ENCODE measurements around the gene RAB1B.
"Not testable (repeated sequence)": the region's sequence is repeated elsewhere in the genome, so short reads cannot be mapped to it uniquely, and the experiment has no call there.

Gene RAB1B

DNA sequence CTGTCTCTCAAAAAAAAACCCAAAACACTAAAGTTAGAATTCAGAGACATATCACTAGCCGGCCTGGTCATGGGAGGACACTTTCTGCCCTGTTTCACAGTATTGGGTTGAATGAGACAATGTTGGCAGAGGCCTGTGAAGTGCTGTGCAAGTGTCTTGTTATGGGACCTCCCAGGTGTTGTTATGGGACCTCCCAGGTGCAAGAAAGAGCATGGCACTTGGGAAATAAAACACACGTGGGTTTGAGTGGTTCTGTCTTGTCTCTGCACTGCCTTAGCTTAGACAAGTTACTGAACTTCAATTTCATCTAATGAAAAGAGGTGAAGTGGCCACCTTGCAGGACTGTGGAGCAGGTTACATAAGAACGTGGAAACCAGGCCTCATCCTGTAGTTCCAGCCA, 28.9 kb upstream of the RAB1B start:
- in situ Hi-C loops (cut with MboI; ENCODE audit: low sequenced_read_pairs): no loop called here

DNA sequence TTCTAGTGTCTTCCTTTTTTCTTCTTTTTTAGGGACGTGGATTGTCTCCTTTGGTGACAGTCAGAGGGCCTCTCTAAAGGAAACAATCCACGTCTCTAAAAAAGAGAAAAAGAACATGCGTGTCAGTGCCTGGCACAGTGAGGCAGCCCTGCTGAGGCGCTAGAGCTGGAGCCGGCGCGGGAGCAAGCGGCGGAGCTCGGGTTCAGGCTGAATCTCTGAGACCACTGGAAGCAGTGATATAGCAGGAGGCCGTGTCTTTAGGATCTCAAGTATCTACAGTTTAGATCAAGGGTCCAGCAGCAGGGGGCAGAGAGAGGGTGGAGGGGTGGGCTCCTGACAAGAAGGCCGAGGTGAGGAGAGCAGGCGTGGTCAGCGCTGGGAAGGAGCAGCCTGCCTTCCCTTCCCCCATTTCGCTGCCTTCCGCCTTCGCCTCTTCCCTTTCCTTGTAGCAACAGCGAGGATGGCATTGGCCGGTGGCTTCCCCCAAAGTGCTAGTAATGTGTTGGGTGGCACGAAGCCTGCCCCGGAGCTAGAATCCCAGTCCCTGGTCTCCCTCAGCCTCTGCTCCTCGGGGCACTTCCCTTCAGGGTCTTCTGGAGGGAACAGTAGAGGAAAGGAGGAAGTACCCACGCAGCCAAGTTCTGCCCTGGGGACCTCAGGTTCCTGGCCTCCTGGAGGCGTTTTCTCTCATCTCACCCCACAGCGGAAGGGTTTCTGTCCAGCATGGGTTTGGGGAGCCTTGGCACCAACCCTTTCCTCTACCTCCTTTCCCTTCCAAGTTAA, 28.2 kb upstream of the RAB1B start:
- in situ Hi-C loops (cut with MboI; ENCODE audit: low sequenced_read_pairs): no loop called here

DNA sequence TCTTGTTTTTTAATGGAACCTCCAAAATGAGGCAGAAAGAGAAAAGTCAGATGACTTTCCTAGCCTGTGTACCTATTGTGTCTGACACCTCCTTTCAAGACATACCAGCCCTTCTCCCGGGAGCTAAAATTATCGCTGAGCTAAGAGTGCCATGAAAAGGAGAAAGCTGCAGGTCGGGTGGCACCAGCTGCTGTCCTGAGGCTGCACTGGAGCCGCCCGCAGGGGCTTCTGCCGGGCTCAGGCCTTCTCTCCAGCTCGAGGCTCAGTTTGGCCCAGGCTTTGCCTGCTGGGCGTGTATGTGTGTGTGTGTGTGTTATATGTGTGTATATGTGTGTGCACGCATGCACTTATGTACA, 27.7 kb upstream of the RAB1B start:
- in situ Hi-C loops (cut with MboI; ENCODE audit: low sequenced_read_pairs): no loop called here

DNA sequence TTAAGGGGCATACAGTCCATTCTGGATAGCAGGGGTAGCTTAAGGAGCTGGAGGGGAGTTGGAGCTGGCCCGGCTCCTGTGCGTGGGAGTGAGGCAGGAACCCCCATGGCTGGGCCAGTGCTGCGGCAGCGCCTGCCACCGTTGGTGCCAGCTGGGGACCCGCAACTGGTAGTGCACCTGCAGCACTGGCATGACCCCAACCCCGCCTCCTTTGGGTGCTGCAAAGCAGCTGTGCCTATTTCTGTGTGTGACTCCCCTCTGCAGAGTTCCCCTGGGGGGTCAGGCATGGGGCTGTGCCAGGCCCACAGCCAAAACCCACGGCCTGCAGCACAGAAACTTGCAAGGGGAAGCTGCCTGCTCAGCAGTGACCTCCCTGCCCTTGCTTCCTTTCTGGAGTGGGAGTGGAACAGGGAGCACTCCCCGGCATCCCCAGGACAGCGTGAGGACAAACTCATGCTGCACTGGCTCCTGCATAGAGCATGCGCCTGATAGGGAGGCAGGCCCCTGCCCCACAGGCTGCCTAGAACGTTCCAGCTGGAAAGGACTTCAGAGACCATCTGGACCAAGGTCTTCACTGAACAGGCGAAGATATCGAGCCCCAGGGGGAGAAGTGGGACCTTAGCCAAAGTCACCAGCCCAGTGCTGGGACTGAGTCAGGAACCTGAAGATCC, 26.2 kb upstream of the RAB1B start:
- in situ Hi-C loops (cut with MboI; ENCODE audit: low sequenced_read_pairs): no loop called here

DNA sequence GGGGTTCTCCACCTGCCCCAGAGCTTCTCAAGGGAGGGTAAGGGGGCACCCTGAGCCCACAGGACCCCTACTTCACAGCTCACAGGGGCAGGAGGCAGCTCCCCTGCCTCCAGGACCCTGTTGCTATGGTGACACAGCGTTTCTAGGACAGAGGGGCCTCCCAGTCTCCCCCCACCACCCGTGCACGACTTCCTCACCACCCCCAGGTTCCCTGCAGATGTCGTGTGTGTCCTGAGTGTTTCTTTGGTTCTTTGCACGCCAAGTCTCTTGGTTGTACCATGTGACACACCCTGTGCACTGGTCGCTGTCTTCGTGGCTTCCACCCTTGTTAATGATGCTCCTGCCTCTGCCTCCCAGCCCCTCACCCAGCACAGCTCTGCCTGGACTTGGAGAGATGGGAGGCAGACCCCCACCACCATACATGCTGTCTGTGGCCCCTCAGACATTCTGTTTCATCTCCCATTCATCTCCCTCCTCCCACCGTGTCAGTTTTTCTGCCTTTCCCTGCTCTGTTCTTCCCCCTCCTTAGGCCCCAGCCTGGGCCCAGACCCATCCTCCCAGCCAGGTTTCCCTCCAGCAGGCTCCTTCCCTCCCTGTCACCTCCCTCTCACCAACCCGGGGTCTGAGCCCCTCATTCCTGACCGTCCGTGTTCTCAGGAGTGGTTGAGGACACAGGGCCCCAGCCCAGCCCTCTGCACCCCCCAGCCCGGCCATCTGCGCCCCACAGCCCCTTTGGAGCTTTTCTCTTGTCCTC, 24.5 kb upstream of the RAB1B start:
- in situ Hi-C loops (cut with MboI; ENCODE audit: low sequenced_read_pairs): no loop called here

DNA sequence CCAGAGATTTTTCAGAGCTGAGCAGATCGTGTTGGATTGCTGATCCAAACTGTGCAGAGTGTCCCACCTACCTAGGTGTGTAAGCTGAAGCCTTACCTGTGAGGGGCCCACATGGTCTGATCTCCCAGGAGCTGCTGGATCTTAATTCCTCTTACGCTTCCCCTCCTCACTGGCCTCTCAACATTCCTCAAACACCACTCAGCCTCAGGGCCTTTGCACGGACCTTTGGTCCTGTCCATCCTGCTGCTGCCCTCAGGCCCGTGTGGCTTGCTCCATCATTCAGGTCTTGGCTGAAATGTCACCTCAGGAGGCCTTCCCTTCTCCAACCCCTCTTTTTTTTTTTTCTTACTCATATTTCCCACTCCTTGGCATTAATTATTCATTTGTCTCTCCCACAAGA, 21.1 kb upstream of the RAB1B start:
- in situ Hi-C loops (cut with MboI; ENCODE audit: low sequenced_read_pairs): no loop called here

DNA sequence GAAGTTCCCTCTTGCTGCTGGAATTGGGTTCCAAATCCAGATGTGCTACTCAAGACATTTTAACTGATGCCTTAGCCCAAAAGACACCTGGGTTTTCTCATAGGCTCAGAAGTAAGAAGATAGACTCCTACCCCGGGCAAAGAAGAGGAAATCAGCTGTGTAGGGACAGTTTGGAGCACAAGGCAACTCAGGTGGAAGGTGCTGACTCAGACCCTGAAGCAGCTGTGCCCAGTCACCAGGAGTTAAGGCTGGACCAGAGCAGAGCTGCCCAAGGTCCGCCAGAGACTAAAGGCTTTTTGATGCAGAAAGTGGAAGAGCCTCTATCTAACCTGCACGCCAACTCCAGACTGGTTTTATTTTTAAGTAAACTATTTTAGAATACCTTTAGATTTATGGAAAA, 20.6 kb upstream of the RAB1B start:
- in situ Hi-C loops (cut with MboI; ENCODE audit: low sequenced_read_pairs): no loop called here

DNA sequence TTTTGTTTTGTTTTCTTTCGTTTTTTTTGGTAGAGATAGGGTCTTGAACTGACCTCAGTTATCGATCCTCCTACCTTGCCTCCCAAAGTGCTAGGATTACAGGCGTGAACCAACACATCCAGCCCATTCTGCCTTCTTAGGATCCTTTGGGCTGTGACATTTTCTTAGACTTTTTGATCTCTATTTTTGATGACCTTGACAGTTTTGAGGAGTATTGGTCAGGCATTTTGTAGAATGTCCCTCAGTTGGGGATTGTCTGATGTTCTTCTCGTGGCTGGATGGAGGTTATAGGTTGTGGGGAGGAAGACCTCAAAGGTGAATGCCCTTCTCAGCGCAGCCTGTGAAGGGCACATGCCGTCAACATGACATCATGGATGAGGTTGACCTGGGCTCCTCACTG, 19.5 kb upstream of the RAB1B start:
- in situ Hi-C loops (cut with MboI; ENCODE audit: low sequenced_read_pairs): no loop called here

DNA sequence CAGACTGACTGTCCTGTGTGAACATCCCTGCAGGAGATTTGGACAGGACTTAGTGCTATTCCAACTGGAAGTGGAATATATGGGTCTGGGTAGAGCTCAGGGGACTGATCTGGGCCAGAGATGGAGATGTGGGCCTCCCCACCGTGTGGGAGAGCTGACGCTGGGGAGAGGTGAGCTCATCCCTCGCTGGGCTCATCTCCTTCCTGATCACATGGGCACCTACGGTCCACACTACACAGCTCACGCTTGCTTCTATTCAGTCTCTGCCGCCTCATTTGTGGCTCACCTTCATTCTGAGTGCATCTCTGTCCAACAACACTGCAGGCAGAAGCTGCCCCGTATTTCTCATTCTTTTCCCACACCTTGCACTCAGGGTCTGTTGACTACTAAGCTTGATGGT, 16.6 kb upstream of the RAB1B start:
- in situ Hi-C loops (cut with MboI; ENCODE audit: low sequenced_read_pairs): no loop called here

DNA sequence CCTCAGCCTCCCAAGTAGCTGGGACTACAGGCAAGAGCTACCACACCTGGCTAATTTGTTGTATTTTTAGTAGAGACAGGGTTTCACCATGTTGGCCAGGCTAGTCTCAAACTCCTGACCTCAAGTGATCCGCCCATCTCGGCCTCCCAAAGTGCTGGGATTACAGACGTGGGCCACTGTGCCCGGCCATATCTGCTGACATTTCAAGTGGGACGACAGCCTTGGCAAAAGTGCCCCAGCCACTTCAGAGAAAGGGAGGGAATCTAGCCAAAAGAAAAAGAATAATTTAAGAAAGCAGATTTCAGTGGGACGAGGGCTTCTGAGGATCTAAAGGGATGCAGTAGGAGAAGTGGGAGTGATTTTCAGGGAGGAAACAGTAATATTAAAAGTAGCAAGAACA, 15.4 kb upstream of the RAB1B start:
- in situ Hi-C loops (cut with MboI; ENCODE audit: low sequenced_read_pairs): not testable (repeated sequence)

DNA sequence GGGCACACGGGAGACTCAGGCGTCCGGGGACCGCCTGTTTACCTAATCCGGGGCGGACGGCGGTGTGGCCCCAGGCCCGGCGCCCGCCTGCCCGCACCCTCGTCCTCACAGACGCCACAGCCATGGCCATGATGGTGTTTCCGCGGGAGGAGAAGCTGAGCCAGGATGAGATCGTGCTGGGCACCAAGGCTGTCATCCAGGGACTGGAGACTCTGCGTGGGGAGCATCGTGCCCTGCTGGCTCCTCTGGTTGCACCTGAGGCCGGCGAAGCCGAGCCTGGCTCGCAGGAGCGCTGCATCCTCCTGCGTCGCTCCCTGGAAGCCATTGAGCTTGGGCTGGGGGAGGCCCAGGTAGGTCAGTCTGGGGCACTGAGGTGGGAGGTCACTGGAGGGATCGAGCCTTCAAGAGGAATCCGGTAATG, 10.0 kb upstream of the RAB1B start:
- in situ Hi-C loops (cut with MboI; ENCODE audit: low sequenced_read_pairs): no loop called here

DNA sequence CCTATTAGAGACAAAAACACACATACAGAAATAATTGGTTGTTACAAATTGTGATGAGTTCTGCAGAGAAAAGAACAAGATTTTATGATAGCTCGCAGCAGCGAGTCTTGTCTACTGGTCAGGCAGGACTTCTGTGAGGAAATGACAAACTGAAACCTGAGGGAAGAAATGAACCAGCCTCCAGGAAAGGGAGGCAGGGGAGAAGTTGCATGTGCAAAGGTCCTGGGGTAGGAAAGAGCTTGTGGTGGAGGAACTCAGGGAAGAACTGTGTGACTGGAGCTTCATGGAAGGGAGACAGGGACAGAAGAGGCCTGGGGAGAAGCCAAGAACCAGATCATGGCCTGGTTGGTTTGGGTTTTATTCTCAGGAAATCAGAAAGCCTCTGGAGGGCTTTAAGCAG, 9.2 kb upstream of the RAB1B start:
- in situ Hi-C loops (cut with MboI; ENCODE audit: low sequenced_read_pairs): no loop called here

DNA sequence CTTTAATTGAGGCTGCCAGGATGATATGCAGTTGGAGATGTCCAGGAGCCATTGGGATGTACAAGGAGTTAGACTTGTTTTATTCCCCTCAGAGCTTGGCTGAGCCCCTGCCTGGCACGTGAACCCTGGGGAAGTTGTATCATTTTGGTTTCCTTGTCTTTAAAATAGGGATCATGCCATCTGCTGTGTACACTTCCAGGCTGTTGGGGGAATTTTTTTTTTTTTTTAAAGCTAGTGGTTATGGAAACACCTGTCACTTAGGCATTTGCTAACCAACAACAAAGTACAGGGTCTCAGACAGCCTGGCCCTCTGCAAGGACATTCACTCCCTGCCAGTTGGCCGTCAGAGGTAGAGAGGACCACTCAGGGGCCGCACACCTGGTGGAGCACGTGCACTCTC, 8.5 kb upstream of the RAB1B start:
- in situ Hi-C loops (cut with MboI; ENCODE audit: low sequenced_read_pairs): no loop called here

DNA sequence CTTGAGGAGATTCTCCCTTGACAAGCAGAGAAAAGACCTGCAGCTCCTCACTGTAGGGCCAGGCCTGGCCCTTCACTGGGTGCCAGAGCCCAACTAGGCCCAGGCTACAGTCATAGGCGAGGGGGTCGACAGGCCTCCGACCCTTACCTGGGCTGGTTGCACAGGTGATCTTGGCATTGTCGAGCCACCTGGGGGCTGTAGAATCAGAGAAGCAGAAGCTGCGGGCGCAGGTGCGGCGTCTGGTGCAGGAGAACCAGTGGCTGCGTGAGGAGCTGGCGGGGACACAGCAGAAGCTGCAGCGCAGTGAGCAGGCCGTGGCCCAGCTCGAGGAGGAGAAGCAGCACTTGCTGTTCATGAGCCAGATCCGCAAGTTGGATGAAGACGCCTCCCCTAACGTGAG, 6.9 kb upstream of the RAB1B start:
- in situ Hi-C loops (cut with MboI; ENCODE audit: low sequenced_read_pairs): no loop called here

DNA sequence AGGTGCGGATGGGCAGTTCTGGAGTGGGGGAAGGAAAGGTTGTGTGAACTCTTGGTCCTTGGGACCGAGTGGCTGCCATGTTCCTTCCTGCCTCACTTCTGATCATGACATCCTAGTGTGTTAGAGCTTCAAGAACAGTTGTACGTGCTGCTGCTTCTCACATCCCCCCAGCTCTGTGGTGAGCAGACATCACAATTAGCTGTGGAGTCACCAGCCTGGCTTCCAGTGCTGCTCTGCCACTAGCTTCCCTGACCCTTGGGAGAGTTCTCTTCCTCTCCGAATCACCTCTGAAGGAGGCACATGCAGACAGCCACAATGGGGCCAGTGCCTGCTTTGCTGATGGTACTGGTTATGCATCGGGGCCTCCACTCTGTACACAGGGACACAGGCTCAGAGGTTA, 6.2 kb upstream of the RAB1B start:
- in situ Hi-C loops (cut with MboI; ENCODE audit: low sequenced_read_pairs): no loop called here

DNA sequence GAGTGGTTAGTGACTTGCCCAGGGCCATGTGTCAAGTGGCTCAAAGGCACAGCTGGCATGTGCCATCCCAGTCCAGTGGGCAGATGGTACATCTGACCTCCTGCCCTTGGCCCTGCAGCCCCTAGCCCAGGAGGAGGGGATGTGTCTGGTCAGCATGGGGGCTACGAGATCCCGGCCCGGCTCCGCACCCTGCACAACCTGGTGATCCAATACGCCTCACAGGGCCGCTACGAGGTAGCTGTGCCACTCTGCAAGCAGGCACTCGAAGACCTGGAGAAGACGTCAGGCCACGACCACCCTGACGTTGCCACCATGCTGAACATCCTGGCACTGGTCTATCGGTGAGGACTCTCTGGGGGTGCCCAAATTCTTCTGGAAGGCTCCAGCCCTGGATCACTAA, 5.7 kb upstream of the RAB1B start:
- in situ Hi-C loops (cut with MboI; ENCODE audit: low sequenced_read_pairs): no loop called here

DNA sequence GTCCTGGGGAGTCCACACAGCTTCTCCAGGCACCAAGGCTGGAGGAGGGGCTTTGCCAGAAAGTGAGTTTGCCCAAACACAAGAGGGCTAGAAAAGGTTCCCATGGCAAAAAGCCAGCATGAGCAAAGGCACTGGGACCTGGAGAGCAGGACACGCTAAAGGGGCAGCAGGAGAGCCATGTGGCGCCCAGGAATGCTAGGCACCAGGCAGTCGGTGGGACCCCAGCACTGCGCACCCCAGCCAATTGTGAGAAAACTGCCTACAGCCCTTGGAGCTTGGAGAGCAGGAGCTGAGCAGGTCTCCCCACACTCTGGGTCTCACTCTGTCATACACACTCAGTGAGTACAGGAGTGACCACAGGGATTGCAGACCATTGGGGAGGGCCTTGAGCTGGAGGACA, 5.2 kb upstream of the RAB1B start:
- in situ Hi-C loops (cut with MboI; ENCODE audit: low sequenced_read_pairs): no loop called here

DNA sequence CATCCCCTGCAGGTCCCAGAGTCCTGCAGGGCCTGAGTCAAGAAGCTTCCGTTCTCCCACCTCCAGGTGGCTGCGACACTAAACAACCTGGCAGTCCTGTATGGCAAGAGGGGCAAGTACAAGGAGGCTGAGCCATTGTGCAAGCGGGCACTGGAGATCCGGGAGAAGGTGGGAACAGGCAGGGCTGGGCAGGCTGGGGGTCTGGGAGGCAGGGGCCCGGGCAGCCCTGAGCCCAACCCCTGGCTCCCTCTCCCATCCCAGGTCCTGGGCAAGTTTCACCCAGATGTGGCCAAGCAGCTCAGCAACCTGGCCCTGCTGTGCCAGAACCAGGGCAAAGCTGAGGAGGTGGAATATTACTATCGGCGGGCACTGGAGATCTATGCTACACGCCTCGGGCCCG, 4.7 kb upstream of the RAB1B start:
- in situ Hi-C loops (cut with MboI; ENCODE audit: low sequenced_read_pairs): no loop called here

DNA sequence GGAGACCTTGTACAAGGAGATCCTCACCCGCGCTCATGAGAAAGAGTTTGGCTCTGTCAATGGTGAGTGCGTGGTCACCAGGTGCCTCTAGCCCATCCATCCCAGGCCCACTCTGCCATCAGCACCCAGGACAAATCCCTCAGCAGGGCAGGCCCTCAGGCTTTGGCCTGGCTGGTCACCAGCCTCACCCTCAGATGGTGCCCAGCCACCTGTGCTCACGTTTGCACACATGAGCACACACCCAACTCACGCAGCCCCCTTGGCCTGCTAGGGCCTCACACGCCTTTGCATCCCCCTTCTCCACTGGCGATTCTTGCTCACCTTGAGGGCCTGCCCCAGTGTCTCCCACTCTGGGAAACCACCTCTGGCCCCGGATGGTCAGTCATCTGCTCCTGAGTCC, 4.1 kb upstream of the RAB1B start:
- in situ Hi-C loops (cut with MboI; ENCODE audit: low sequenced_read_pairs): no loop called here

DNA sequence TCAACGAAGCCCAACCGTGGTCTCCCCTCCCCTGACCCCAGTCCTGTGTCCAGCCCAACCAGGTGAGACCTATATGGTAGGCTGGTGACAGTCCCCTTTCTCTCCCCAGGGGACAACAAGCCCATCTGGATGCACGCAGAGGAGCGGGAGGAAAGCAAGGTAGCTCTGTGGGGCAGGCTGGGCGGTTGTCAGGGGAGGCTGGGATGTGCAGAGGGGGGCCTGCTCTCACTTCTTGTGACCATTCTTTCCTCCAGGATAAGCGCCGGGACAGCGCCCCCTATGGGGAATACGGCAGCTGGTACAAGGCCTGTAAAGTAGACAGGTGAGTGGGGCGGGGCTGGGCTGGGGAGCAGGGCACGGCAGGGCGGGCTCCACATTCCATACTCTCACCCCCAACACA, 3.5 kb upstream of the RAB1B start:
- in situ Hi-C loops (cut with MboI; ENCODE audit: low sequenced_read_pairs): no loop called here

DNA sequence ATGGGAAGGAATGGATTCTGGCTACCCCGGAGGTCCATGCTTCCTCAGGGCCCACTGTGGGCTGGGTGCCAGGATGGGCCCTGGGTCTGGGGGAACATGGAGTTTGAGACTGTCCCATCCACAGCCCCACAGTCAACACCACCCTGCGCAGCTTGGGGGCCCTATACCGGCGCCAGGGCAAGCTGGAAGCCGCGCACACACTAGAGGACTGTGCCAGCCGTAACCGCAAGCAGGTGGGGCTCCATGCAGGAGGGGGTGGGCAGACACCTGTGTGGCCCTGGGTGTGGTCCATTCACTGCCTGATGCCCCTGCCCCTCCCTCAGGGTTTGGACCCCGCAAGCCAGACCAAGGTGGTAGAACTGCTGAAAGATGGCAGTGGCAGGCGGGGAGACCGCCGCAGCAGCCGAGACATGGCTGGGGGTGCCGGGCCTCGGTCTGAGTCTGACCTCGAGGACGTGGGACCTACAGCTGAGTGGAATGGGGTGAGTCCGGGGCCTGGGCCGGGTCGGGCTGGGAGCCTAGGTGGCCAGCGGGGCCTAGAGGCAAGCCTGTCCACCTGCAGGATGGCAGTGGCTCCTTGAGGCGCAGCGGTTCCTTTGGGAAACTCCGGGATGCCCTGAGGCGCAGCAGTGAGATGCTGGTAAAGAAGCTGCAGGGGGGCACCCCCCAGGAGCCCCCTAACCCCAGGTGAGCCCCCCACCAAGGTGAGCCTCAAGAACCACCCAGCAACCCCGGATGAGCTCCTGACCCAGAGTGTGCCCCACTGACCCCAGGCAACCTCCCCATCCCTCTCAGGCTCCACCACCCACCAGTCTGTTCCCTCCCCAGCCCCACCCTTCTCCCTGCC, 2.7 kb upstream of the RAB1B start:
- in situ Hi-C loops (cut with MboI; ENCODE audit: low sequenced_read_pairs): no loop called here

All from hTERT RPE-1 (cell line).